Tibial nerve (tissue), 3 donors: Measurements from ENCODE around the gene MKI67.

Source experiments
- POLR2A ChIP-seq, 2 donors: fragments of 450-650 bp; IDR thresholded peaks; one replicate each; pipeline ENCODE4 v1.6.1; 2017; ENCODE audit warnings: antibody characterized with exemption in 2 of 2, mild to moderate bottlenecking in 2 of 2, moderate library complexity in 2 of 2
- TF ChIP-seq, protein P1 (sequence below), 5 experiments: fragments of 200-600 bp in 3 of 5; fragments of 450-650 bp in 2 of 5; sonication (generic) in 3 of 5; IDR thresholded peaks; one replicate each; pipeline ENCODE4 v1.5.1; 2016 to 2019; ENCODE audit warnings: antibody characterized with exemption in 5 of 5, mild to moderate bottlenecking in 3 of 5, moderate library complexity in 2 of 5

DNA sequence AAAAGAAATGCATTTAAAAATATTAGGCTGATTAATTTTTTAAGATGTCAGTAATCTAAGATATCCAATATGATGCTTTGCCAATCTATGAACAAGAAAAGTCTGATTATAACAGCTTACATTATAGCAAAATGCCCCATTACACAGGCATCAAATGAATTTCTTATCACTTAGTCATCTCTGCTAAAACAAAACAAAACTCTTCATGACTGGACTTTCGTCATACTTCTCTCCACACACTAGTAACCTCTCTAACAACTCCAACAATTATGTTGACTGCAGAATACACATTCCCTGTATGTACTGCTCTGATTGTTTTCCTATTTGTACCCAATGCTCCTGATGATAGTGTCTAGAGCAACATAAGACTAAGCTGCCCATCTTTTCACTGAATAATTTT lies 3.8 kb upstream of the MKI67 start:
- TF ChIP-seq, protein P1, sequence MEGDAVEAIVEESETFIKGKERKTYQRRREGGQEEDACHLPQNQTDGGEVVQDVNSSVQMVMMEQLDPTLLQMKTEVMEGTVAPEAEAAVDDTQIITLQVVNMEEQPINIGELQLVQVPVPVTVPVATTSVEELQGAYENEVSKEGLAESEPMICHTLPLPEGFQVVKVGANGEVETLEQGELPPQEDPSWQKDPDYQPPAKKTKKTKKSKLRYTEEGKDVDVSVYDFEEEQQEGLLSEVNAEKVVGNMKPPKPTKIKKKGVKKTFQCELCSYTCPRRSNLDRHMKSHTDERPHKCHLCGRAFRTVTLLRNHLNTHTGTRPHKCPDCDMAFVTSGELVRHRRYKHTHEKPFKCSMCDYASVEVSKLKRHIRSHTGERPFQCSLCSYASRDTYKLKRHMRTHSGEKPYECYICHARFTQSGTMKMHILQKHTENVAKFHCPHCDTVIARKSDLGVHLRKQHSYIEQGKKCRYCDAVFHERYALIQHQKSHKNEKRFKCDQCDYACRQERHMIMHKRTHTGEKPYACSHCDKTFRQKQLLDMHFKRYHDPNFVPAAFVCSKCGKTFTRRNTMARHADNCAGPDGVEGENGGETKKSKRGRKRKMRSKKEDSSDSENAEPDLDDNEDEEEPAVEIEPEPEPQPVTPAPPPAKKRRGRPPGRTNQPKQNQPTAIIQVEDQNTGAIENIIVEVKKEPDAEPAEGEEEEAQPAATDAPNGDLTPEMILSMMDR (IDR thresholded peaks at IDR 0.05): no peak
- no peak for TF ChIP-seq POLR2A (IDR thresholded peaks at IDR 0.05)
